CD14-positive monocyte (primary cell): ENCODE results near the gene KIAA0040. TPM values are rescaled to one million over a fixed set of nuclear protein-coding genes. Genes with fewer than 3 reads are reported as not detected.

Source experiments
- DNase-seq, 3 donors: peaks; one replicate each; pipeline ENCODE4 v3.0.0-alpha.2; 2011 to 2022
- H2AFZ ChIP-seq: 2 replicates; pipeline ENCODE4 v1.6.0; 2012; ENCODE audit warnings: mild to moderate bottlenecking, low read depth, low read length, inconsistent platforms; ENCODE audit not compliant: insufficient read depth, poor library complexity, severe bottlenecking
- H3K27ac ChIP-seq, 2 donors: 1 replicate in 1 of 2; 2 replicates in 1 of 2; pipeline ENCODE4 v1.5.1; 2012 to 2013; ENCODE audit warnings: low read length in 2 of 2, control low read depth in 1 of 2, inconsistent platforms in 1 of 2, low read depth in 1 of 2, mild to moderate bottlenecking in 1 of 2
- H3K27me3 ChIP-seq, 2 donors: one replicate each; pipeline versions ENCODE4 v1.6.0 to v1.6.1; 2011 to 2013; ENCODE audit warnings: low read length in 2 of 2; ENCODE audit not compliant: control insufficient read depth in 2 of 2, insufficient read depth in 2 of 2
- H3K36me3 ChIP-seq, 2 donors: replicated peaks in 1 of 2; 1 replicate in 1 of 2; 2 replicates in 1 of 2; pipeline versions ENCODE4 v1.5.1 to v1.6.1; 2012 to 2013; ENCODE audit warnings: low read length in 2 of 2, control low read depth in 1 of 2, inconsistent platforms in 1 of 2, mild to moderate bottlenecking in 1 of 2; ENCODE audit not compliant: insufficient read depth in 2 of 2, control insufficient read depth in 1 of 2
- H3K4me1 ChIP-seq, 2 donors: 1 replicate in 1 of 2; 2 replicates in 1 of 2; pipeline versions ENCODE4 v1.5.1 to v1.6.1; 2012 to 2013; ENCODE audit warnings: low read length in 2 of 2, control low read depth in 1 of 2, inconsistent platforms in 1 of 2, mild to moderate bottlenecking in 1 of 2, moderate library complexity in 1 of 2; ENCODE audit not compliant: insufficient read depth in 2 of 2, control insufficient read depth in 1 of 2
- H3K4me2 ChIP-seq: replicated peaks from 2 replicates; pipeline ENCODE3; 2012; ENCODE audit warnings: low read length, moderate library complexity, mild to moderate bottlenecking; ENCODE audit not compliant: poor library complexity, severe bottlenecking; ENCODE audit errors: extremely low read depth
- H3K4me3 ChIP-seq, 3 experiments: fragments of 200-600 bp in 1 of 3; sonication (generic) in 1 of 3; replicated peaks in 1 of 3; 1 replicate in 2 of 3; 2 replicates in 1 of 3; pipeline ENCODE4 v1.5.1; 2011 to 2013; ENCODE audit warnings: low read length in 3 of 3, mild to moderate bottlenecking in 3 of 3, control low read depth in 2 of 3, low read depth in 2 of 3, inconsistent platforms in 1 of 3, moderate library complexity in 1 of 3
- H3K79me2 ChIP-seq: 2 replicates; pipeline ENCODE4 v1.6.0; 2012; ENCODE audit warnings: mild to moderate bottlenecking, control low read depth, inconsistent platforms, low read length, moderate library complexity; ENCODE audit not compliant: insufficient read depth
- H3K9ac ChIP-seq: 2 replicates; pipeline ENCODE4 v1.6.0; 2017; ENCODE audit warnings: low read length, mild to moderate bottlenecking; ENCODE audit not compliant: insufficient read depth, poor library complexity, severe bottlenecking
- H3K9me3 ChIP-seq, 2 donors: replicated peaks in 1 of 2; 1 replicate in 1 of 2; 2 replicates in 1 of 2; pipeline versions ENCODE4 v1.5.1 to v1.6.1; 2012 to 2013; ENCODE audit warnings: low read length in 2 of 2, control low read depth in 1 of 2; ENCODE audit not compliant: control insufficient read depth in 1 of 2, insufficient read depth in 1 of 2
- H4K20me1 ChIP-seq: 2 replicates; pipeline ENCODE4 v1.6.0; 2012; ENCODE audit warnings: mild to moderate bottlenecking, low read length, control low read depth, moderate library complexity; ENCODE audit not compliant: insufficient read depth
- H3K27ac Mint-ChIP-seq, 7 donors: one replicate each; pipeline ENCODE4 v1.8.0; 2020; ENCODE audit warnings: mild to moderate bottlenecking in 7 of 7, mixed read lengths in 7 of 7, moderate library complexity in 6 of 7, inconsistent platforms in 2 of 7
- H3K27me3 Mint-ChIP-seq, 3 donors: one replicate each; pipeline ENCODE4 v1.8.0; 2021 to 2022; ENCODE audit warnings: low read depth in 3 of 3, mild to moderate bottlenecking in 3 of 3, mixed read lengths in 3 of 3, moderate library complexity in 3 of 3, inconsistent platforms in 1 of 3
- H3K36me3 Mint-ChIP-seq, 2 donors: one replicate each; pipeline ENCODE4 v1.8.0; 2020; ENCODE audit warnings: mixed read lengths in 2 of 2, inconsistent platforms in 1 of 2, mild to moderate bottlenecking in 1 of 2
- H3K4me1 Mint-ChIP-seq: one replicate; pipeline ENCODE4 v1.8.0; 2020; ENCODE audit warnings: mild to moderate bottlenecking, mixed read lengths
- H3K4me3 Mint-ChIP-seq, 2 donors: one replicate each; pipeline ENCODE4 v1.8.0; 2020; ENCODE audit warnings: mild to moderate bottlenecking in 2 of 2, mixed read lengths in 2 of 2, moderate library complexity in 1 of 2
- H3K9me3 Mint-ChIP-seq, 7 donors: one replicate each; pipeline ENCODE4 v1.8.0; 2020 to 2022; ENCODE audit warnings: mixed read lengths in 7 of 7, mild to moderate bottlenecking in 6 of 7, moderate library complexity in 6 of 7, inconsistent platforms in 2 of 7
- WGBS: methylation state at CpG from one replicate; pipeline ENCODE4 v1.1.5; 2013; ENCODE audit warnings: missing lambda C conversion rate; ENCODE audit not compliant: insufficient coverage; 5-methylcytosine and 5-hydroxymethylcytosine counted together
- intact Hi-C, 2 donors: fragments of 100-400 bp; cut with micrococcal nuclease; formaldehyde crosslinking; loops; one replicate each; pipeline versions ENCODE4 v1.15.0 to v1.15.1; 2023
- polyA plus RNA-seq, 3 donors: library from polyadenylated mRNA; depleted of rRNA in 1 of 3; unstranded in 2 of 3; stranded (reverse) in 1 of 3; fragments of 300-500 nt in 2 of 3; fragments of >200 nt in 1 of 3; fragmentation: Illumina TruSeq in 2 of 3; gene quantifications; 1 replicate in 2 of 3; 2 replicates in 1 of 3; pipeline ENCODE4 v1.2.3, GENCODE V29; 2012 to 2021
- TF ChIP-seq, protein P1 (sequence below): fragments of 200-600 bp; IDR thresholded peaks from one replicate; pipeline ENCODE4 v1.8.0; 2022; ENCODE audit warnings: antibody characterized with exemption, mild to moderate bottlenecking

Gene KIAA0040
- polyA plus RNA-seq, 3 donors = 24.0 to 35.4 (median 25.9) TPM

DNA sequence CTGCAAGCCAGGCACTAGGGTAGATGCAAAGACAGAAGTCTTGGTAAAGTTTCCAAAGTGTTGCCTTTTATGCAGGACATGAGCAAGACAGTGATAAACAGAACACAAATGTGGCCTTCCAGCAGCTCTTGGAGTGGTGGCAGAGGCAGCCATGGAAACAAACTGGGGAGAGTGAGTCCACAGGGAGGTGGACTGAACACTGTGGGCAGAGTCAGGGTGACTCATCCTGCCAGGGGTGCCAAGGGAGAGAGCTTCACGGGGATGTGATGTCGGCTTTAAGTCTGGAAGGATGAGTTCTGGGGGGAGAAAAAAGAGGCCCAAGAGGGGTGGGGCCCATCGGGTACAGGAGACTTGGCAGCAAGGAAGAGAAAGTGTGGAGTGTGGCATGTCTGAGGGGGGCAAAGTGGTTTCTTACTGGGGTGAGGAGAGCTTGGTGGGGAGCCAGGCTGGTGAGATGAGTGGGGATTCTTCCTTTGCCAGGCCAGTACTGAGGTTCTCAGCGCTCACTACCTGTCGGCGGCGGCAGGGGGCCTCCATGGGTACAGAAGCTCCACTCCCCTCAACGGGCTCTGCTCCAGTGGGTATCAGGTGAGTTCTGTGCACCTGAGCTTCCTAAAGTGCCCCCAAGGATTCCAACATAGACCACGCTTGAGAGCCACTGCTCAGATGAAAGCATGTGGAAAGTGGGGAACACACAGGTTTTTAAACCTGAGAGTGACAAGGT lies 41.8 kb downstream of the KIAA0040 start:
- H3K36me3 ChIP-seq = no peaks in the 10 kb centered on the region
- Mint-ChIP-seq H3K27me3 (peaks cover 17 to 27% (median 21%) of the 10 kb centered on the region in 3 donors), H3K4me1 (peaks cover 22% of the 10 kb centered on the region), H3K4me3 (no peak overlapping the region), H3K9me3 (no peaks in the 10 kb centered on the region), H3K36me3 (no peaks in the 10 kb centered on the region), H3K27ac (peak overlapping the region in 1 of 7 donors; percentile 35)
- TF ChIP-seq, protein P1, sequence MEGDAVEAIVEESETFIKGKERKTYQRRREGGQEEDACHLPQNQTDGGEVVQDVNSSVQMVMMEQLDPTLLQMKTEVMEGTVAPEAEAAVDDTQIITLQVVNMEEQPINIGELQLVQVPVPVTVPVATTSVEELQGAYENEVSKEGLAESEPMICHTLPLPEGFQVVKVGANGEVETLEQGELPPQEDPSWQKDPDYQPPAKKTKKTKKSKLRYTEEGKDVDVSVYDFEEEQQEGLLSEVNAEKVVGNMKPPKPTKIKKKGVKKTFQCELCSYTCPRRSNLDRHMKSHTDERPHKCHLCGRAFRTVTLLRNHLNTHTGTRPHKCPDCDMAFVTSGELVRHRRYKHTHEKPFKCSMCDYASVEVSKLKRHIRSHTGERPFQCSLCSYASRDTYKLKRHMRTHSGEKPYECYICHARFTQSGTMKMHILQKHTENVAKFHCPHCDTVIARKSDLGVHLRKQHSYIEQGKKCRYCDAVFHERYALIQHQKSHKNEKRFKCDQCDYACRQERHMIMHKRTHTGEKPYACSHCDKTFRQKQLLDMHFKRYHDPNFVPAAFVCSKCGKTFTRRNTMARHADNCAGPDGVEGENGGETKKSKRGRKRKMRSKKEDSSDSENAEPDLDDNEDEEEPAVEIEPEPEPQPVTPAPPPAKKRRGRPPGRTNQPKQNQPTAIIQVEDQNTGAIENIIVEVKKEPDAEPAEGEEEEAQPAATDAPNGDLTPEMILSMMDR = no peak
- 85% methylated on average over 9 of the region's 9 CpGs for WGBS
- H3K27me3 ChIP-seq = no peaks in the 10 kb centered on the region
- H4K20me1 ChIP-seq = no peaks in the 10 kb centered on the region
- intact Hi-C loops = no loop called here
- H2AFZ ChIP-seq = peak overlapping the region; percentile 9
- no peaks in the 10 kb centered on the region for H3K9me3 ChIP-seq
- peaks cover 3 to 4% of the 10 kb centered on the region in 2 donors for H3K4me1 ChIP-seq
- no peak for DNase-seq
- no peak overlapping the region for H3K4me3 ChIP-seq
- H3K27ac ChIP-seq = no peak overlapping the region
- no peak overlapping the region for H3K9ac ChIP-seq
- no peaks in the 10 kb centered on the region for H3K79me2 ChIP-seq
- H3K4me2 ChIP-seq = no peak overlapping the region

DNA sequence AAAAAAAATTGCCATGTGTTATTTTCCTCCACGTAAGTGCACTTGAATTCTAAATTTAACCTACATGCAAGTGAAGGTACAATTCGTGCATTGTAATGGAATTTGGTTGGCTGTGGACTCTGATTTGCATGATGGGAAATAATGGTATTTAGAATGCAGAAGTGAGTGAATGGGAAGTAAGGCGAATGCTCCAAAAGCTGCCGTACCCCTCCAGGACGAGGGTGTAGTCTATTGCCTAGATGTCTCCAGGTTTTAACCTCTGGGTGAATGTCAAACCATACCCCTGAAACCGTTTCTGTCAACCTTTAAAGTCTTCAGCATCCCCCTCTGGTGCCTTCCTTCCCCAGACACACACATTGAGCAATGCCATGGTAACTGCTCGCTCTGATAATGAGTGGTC lies 44.5 kb downstream of the KIAA0040 start:
- 22% methylated on average over 3 of the region's 7 CpGs for WGBS
- Mint-ChIP-seq H3K36me3 (no peaks in the 10 kb centered on the region), H3K9me3 (no peaks in the 10 kb centered on the region), H3K4me1 (peaks cover 17% of the 10 kb centered on the region), H3K27me3 (peaks cover 13 to 18% (median 17%) of the 10 kb centered on the region in 3 donors), H3K4me3 (no peak overlapping the region), H3K27ac (no peak overlapping the region)
- Histone ChIP-seq H3K4me2 (no peak overlapping the region), H3K9me3 (no peaks in the 10 kb centered on the region), H3K27ac (no peak overlapping the region), H4K20me1 (no peaks in the 10 kb centered on the region), H2AFZ (no peak overlapping the region), H3K79me2 (no peaks in the 10 kb centered on the region), H3K4me3 (no peak overlapping the region), H3K9ac (no peak overlapping the region), H3K4me1 (peaks cover 0 to 4% of the 10 kb centered on the region in 2 donors), H3K36me3 (no peaks in the 10 kb centered on the region), H3K27me3 (no peaks in the 10 kb centered on the region)
- intact Hi-C loops = loop anchor here in 1 of 2 donors (5.0 kb wide), 1 partner anchor 116 kb away; no protein-coding TSS in a partner anchor
- no peak for DNase-seq
- TF ChIP-seq, protein P1 = no peak
